GM12891 (cell line): ENCODE results near the gene FGF3.

Experiments
- POLR2A ChIP-seq: IDR thresholded peaks from 2 replicates; pipeline ENCODE4 v1.6.1; 2011; ENCODE audit warnings: low read depth, low read length, control low read depth
- POLR2AphosphoS5 ChIP-seq: IDR thresholded peaks from 2 replicates; pipeline ENCODE4 v1.6.1; 2011; ENCODE audit warnings: low read depth, low read length, control low read depth
- TAF1 ChIP-seq: IDR thresholded peaks from 2 replicates; pipeline ENCODE4 v1.6.1; 2011; ENCODE audit warnings: low read depth, low read length, control low read depth

DNA sequence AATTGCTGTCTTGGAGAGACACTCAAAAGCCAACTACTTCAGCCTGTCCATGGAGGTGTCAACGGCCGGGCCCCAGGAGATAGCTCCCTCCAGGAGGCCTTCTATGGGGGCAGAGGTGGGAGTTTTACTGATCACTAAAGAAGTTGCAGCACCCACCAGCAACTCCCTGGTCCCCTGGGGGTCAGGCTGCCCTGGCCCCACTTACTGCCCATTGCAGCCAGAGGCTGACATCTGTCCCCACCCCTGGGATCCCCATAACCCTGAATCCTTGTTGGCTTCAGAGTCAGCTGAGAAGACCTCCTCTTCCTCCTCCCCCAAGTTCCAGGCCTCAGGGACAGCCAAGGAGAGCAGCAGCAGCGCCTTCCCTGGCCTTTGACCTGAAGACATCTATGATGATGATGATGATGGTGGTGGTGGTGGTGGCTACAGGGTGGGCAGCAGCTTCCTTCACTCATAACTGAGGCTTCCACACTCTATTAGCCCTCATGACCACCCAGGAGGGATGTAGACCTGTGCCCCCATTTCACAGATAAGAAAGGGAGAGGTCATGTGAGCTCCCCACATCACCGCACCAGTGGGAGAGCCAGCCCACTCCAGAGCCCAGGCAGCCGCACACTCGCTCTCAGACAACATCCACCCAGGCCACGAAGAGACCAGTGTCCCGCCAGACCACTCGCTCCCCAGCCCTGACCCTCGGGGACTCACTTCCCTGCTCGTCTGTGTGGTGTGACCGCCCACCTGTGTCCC, 43.8 kb upstream of the FGF3 start:
- no peak for TF ChIP-seq POLR2A
- no peak for TF ChIP-seq TAF1
- TF ChIP-seq POLR2AphosphoS5 = no peak
